ENCODE results near the gene ACY1.

GRCh38 chr3:52002748-52003147 lies 19.4 kb downstream of the ACY1 start:
- TF ChIP-seq CTCF (conservative IDR thresholded peaks at IDR 0.05; ENCODE audit: low read length) (no peak), EZH2phosphoT487 (IDR thresholded peaks at IDR 0.05; ENCODE audit: borderline replicate concordance, low read depth, low read length) (no peak)

Measured in OCI-LY7 (cell line).